H9 (cell line): ENCODE measurements around the gene SLC2A11. TPM values are rescaled to one million over a fixed set of nuclear protein-coding genes. Genes with fewer than 3 reads are reported as not detected.

ENCODE experiments used
- DNase-seq: peaks from one replicate; pipeline ENCODE4 v3.0.0-alpha.2; 2017
- H2AFZ ChIP-seq: one replicate; pipeline ENCODE4 v1.6.1; 2013; ENCODE audit warnings: mild to moderate bottlenecking, low read length, control low read depth, moderate library complexity
- H2AK5ac ChIP-seq: 2 replicates; pipeline ENCODE4 v1.6.1; 2013; ENCODE audit warnings: low read length, control low read depth, mixed read lengths; ENCODE audit not compliant: insufficient read length
- H2BK120ac ChIP-seq: one replicate; pipeline ENCODE4 v1.6.1; 2013; ENCODE audit warnings: low read depth, mild to moderate bottlenecking, low read length, control low read depth, inconsistent platforms; ENCODE audit not compliant: poor library complexity, severe bottlenecking
- H2BK12ac ChIP-seq: 2 replicates; pipeline ENCODE4 v1.6.1; 2013; ENCODE audit warnings: low read length, control low read depth, mixed read lengths, low read depth; ENCODE audit not compliant: insufficient read length
- H2BK15ac ChIP-seq: 2 replicates; pipeline ENCODE4 v1.6.1; 2013; ENCODE audit warnings: low read depth, low read length, control low read depth
- H2BK20ac ChIP-seq: one replicate; pipeline ENCODE4 v1.6.1; 2013; ENCODE audit warnings: low read depth, mild to moderate bottlenecking, low read length, control low read depth, inconsistent platforms; ENCODE audit not compliant: poor library complexity, severe bottlenecking
- H2BK5ac ChIP-seq: 2 replicates; pipeline ENCODE4 v1.6.1; 2013; ENCODE audit warnings: low read length, control low read depth, mixed read lengths; ENCODE audit not compliant: insufficient read length
- H3K14ac ChIP-seq: 2 replicates; pipeline ENCODE4 v1.6.1; 2013; ENCODE audit warnings: low read length, control low read depth; ENCODE audit not compliant: insufficient read depth
- H3K18ac ChIP-seq: 2 replicates; pipeline ENCODE4 v1.6.1; 2013; ENCODE audit warnings: low read depth, mild to moderate bottlenecking, mixed read lengths, low read length, control low read depth; ENCODE audit not compliant: insufficient read length
- H3K23ac ChIP-seq: 2 replicates; pipeline ENCODE4 v1.6.1; 2013; ENCODE audit warnings: low read length, control low read depth, mixed read lengths, low read depth; ENCODE audit not compliant: insufficient read length
- H3K23me2 ChIP-seq: 2 replicates; pipeline ENCODE4 v1.6.1; 2013; ENCODE audit warnings: low read depth, mild to moderate bottlenecking, mixed read lengths, low read length, control low read depth; ENCODE audit not compliant: insufficient read length, poor library complexity, severe bottlenecking
- H3K27ac ChIP-seq: 2 replicates; pipeline ENCODE4 v1.5.1; 2013; ENCODE audit warnings: low read length, control low read depth, mixed read lengths, low read depth; ENCODE audit not compliant: insufficient read length
- H3K27me3 ChIP-seq: 2 replicates; pipeline ENCODE4 v1.6.1; 2013; ENCODE audit warnings: low read length, control low read depth, inconsistent platforms; ENCODE audit not compliant: insufficient read depth
- H3K4ac ChIP-seq: 2 replicates; pipeline ENCODE4 v1.6.1; 2013; ENCODE audit warnings: low read depth, mild to moderate bottlenecking, control low read depth, inconsistent platforms, low read length, moderate library complexity
- H3K4me1 ChIP-seq: 2 replicates; pipeline ENCODE4 v1.6.1; 2013; ENCODE audit warnings: low read length, control low read depth, inconsistent platforms; ENCODE audit not compliant: insufficient read depth
- H3K4me2 ChIP-seq: 2 replicates; pipeline ENCODE4 v1.6.1; 2013; ENCODE audit warnings: low read length, control low read depth, mixed read lengths; ENCODE audit not compliant: insufficient read length, insufficient read depth
- H3K56ac ChIP-seq: 2 replicates; pipeline ENCODE4 v1.6.1; 2013; ENCODE audit warnings: low read depth, mild to moderate bottlenecking, mixed read lengths, low read length, control low read depth; ENCODE audit not compliant: insufficient read length
- H3K79me1 ChIP-seq: 2 replicates; pipeline ENCODE4 v1.6.1; 2013; ENCODE audit warnings: low read depth, mild to moderate bottlenecking, moderate library complexity, low read length, control low read depth, inconsistent platforms; ENCODE audit not compliant: insufficient read depth, poor library complexity, severe bottlenecking
- H3K79me2 ChIP-seq: 2 replicates; pipeline ENCODE4 v1.6.1; 2013; ENCODE audit warnings: low read length, control low read depth, inconsistent platforms; ENCODE audit not compliant: insufficient read depth
- H3K9ac ChIP-seq: 2 replicates; pipeline ENCODE4 v1.6.1; 2013; ENCODE audit warnings: low read length, control low read depth, mixed read lengths; ENCODE audit not compliant: insufficient read length; ENCODE audit errors: extremely low read depth
- H3K9me3 ChIP-seq: one replicate; pipeline ENCODE4 v1.6.1; 2013; ENCODE audit warnings: low read depth, low read length, inconsistent platforms; ENCODE audit not compliant: control insufficient read depth
- H3T11ph ChIP-seq: one replicate; pipeline ENCODE4 v1.6.1; 2013; ENCODE audit warnings: mild to moderate bottlenecking, low read length, control low read depth, inconsistent platforms
- H4K20me1 ChIP-seq: one replicate; pipeline ENCODE4 v1.6.1; 2013; ENCODE audit not compliant: control insufficient read depth, insufficient read length, insufficient read depth
- H4K5ac ChIP-seq: 2 replicates; pipeline ENCODE4 v1.6.1; 2013; ENCODE audit warnings: low read depth, mild to moderate bottlenecking, mixed read lengths, low read length, control low read depth; ENCODE audit not compliant: insufficient read length
- H4K8ac ChIP-seq: replicated peaks from 2 replicates; pipeline ENCODE4 v1.6.1; 2013; ENCODE audit warnings: low read length, control low read depth, mixed read lengths, low read depth; ENCODE audit not compliant: insufficient read length
- H4K91ac ChIP-seq: 2 replicates; pipeline ENCODE4 v1.6.1; 2013; ENCODE audit warnings: low read depth, mild to moderate bottlenecking, moderate library complexity, mixed read lengths, low read length, control low read depth; ENCODE audit not compliant: insufficient read length
- H3K27ac Mint-ChIP-seq, 3 experiments: 2 replicates in 2 of 3; 3 replicates in 1 of 3; pipeline ENCODE4 v1.8.0; 2020 to 2021; ENCODE audit warnings: mixed read lengths in 3 of 3, mild to moderate bottlenecking in 1 of 3, moderate library complexity in 1 of 3
- H3K27me3 Mint-ChIP-seq: 2 replicates; pipeline ENCODE4 v1.8.0; 2021; ENCODE audit warnings: low read depth, mild to moderate bottlenecking, moderate library complexity, mixed read lengths
- H3K36me3 Mint-ChIP-seq, 3 experiments: 2 replicates in 2 of 3; 3 replicates in 1 of 3; pipeline ENCODE4 v1.8.0; 2020 to 2021; ENCODE audit warnings: low read depth in 3 of 3, mixed read lengths in 3 of 3; ENCODE audit not compliant: insufficient read depth in 1 of 3
- H3K4me1 Mint-ChIP-seq, 2 experiments: 2 replicates each; pipeline ENCODE4 v1.8.0; 2020; ENCODE audit warnings: mixed read lengths in 2 of 2
- H3K4me3 Mint-ChIP-seq, 2 experiments: 2 replicates in 1 of 2; 3 replicates in 1 of 2; pipeline ENCODE4 v1.8.0; 2020 to 2021; ENCODE audit warnings: mild to moderate bottlenecking in 2 of 2, mixed read lengths in 2 of 2, moderate library complexity in 1 of 2
- H3K9me3 Mint-ChIP-seq, 2 experiments: 2 replicates in 1 of 2; 3 replicates in 1 of 2; pipeline ENCODE4 v1.8.0; 2020; ENCODE audit warnings: mild to moderate bottlenecking in 2 of 2, mixed read lengths in 2 of 2, moderate library complexity in 1 of 2
- WGBS: extraction: QIAGEN DNeasy Blood & Tissue Kit; methylation state at CpG from one replicate; pipeline ENCODE4 v1.1.7; 2013; ENCODE audit warnings: missing lambda C conversion rate, low lambda C conversion rate, mixed read lengths; ENCODE audit not compliant: insufficient read length; ENCODE audit errors: extremely low coverage; 5-methylcytosine and 5-hydroxymethylcytosine counted together
- total RNA-seq: library from RNA; stranded (reverse); gene quantifications from 2 replicates; pipeline ENCODE4 v1.2.1, GENCODE V29; 2021
- TF ChIP-seq, protein P1 (sequence below): fragments of 200-600 bp; sonication (generic); conservative IDR thresholded peaks from 3 replicates; pipeline ENCODE4 v1.8.0; 2021; ENCODE audit warnings: antibody characterized with exemption, mild to moderate bottlenecking

Gene SLC2A11
- total RNA-seq, 1 experiment from 2014 or later: 15.0 TPM

DNA sequence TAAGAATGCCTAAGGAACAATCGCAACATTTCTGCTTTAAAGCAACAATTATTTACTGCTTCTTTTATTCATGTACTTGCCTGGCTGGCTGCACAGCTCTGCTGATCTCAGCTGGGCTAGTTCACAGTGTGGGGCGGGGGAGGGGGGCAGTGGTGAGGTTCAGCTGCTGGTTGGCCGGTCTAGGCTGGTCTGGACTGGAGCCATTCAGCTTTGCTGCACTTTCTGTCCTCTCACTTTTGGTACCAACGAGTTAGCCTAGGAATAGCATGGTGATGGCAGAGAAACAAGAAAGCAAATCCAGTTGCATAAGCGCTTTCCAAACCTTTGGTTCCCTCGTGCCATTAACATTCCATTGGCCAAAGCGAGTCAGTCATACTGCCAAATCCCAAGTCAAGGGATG is 20.5 kb downstream of the SLC2A11 start:
- TF ChIP-seq, protein P1, sequence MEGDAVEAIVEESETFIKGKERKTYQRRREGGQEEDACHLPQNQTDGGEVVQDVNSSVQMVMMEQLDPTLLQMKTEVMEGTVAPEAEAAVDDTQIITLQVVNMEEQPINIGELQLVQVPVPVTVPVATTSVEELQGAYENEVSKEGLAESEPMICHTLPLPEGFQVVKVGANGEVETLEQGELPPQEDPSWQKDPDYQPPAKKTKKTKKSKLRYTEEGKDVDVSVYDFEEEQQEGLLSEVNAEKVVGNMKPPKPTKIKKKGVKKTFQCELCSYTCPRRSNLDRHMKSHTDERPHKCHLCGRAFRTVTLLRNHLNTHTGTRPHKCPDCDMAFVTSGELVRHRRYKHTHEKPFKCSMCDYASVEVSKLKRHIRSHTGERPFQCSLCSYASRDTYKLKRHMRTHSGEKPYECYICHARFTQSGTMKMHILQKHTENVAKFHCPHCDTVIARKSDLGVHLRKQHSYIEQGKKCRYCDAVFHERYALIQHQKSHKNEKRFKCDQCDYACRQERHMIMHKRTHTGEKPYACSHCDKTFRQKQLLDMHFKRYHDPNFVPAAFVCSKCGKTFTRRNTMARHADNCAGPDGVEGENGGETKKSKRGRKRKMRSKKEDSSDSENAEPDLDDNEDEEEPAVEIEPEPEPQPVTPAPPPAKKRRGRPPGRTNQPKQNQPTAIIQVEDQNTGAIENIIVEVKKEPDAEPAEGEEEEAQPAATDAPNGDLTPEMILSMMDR: no peak
- Mint-ChIP-seq H3K4me1 (peaks cover 0 to 4% of the 10 kb centered on the region in 2 experiments; a peak in 1 of 4 replicates), H3K27ac (no peak overlapping the region), H3K9me3 (no peaks in the 10 kb centered on the region), H3K36me3 (peaks cover 8 to 19% (median 10%) of the 10 kb centered on the region in 3 experiments; a peak in 5 of 7 replicates), H3K27me3 (no peaks in the 10 kb centered on the region), H3K4me3 (no peak overlapping the region)
- Histone ChIP-seq H3K4ac (no peak overlapping the region), H3K56ac (no peak overlapping the region), H3T11ph (no peak overlapping the region), H4K8ac (no peak overlapping the region), H3K9ac (no peak overlapping the region), H3K18ac (no peak overlapping the region), H2BK12ac (no peak overlapping the region), H3K27me3 (no peaks in the 10 kb centered on the region), H4K20me1 (no peaks in the 10 kb centered on the region), H2BK120ac (no peak overlapping the region), H3K14ac (no peak overlapping the region), H3K4me2 (no peak overlapping the region), H3K23me2 (no peaks in the 10 kb centered on the region), H3K4me1 (no peaks in the 10 kb centered on the region), H2AK5ac (no peak overlapping the region), H2BK5ac (no peak overlapping the region), H2BK15ac (no peak overlapping the region), H2AFZ (no peak overlapping the region), H2BK20ac (no peak overlapping the region), H4K5ac (no peak overlapping the region), H3K27ac (no peak overlapping the region), H3K23ac (no peak overlapping the region), H3K79me2 (no peaks in the 10 kb centered on the region), H3K9me3 (no peaks in the 10 kb centered on the region), H3K79me1 (no peaks in the 10 kb centered on the region), H4K91ac (no peak overlapping the region)
- DNase-seq: no peak
- no CpG with 5 or more reads among the region's 7 CpGs for WGBS
